ENCODE measurements around the gene ANKRD49.

The ANKRD49 gene, protein sequence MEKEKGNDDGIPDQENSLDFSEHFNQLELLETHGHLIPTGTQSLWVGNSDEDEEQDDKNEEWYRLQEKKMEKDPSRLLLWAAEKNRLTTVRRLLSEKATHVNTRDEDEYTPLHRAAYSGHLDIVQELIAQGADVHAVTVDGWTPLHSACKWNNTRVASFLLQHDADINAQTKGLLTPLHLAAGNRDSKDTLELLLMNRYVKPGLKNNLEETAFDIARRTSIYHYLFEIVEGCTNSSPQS

DNA sequence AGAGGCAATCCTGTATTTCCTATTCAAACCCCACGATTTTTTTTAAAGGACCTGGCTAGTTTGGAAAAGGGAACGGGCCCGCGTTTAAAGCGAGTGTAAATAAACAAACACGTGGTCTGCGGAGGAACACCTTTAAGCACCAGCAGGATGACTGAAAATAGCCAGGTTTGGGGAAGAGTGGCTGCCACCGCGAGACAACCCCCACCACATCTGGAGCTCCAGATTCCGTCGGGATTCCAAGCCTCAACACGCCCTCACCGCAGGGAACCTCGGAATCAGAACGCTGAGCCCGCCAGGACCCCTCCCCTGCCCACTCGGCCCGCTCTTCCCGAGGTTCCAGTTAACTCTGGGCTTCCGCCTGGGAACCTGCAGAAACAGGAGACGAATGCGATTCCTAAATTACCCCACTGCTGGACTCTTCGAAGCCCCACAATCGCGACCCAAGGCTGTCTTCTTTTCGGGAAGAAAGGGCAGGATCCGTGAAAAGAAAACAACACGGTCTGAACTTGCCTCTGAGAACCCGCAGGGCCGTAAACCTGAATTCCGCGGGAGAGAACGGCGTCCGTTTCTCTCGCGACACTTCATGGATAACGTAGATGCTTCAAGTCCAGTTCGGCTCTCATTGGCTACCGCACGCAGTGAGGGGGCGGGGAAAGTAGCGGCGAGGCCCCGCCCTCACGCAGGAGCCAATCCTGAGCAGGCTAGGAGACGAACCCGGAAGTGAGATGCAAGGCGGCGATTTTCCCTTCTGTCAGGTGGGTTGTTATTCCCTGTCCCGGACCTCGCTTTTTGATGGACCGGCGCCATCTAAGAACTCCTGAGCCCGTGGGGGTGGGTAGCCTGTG, at the start of gene ANKRD49, which contains the start of gene MRE11:
ANKRD49 (plus strand) TSS at position 704 of the 845 bp plus-strand sequence. CDS start 2,710 bp downstream, outside the sequence.
MRE11 (minus strand) TSS at position 564 of the 845 bp plus-strand sequence. CDS start 1,043 bp downstream, outside the sequence.
- DNase-seq (ENCODE audit: low spot score) = peak; percentile 92

DNA sequence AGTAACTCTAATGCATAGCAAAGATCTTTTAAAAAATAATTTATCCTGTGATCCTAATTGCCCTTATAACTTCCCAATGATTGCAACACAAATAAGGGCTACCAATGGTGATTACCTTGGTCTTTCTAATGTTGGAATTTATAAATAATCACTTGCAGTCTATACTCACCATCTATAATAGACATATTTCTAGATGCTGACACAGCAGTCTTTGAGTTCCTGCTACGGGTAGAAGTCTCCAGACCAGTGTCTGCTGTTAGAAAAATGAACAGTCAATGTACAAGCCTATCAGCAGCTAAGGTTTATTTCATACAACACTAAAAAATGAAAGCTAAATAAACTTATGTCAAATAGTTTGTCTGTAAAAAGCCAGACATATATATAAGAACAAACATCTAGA, 48.1 kb upstream of the ANKRD49 start:
- DNase-seq (ENCODE audit: low spot score) = no peak

DNA sequence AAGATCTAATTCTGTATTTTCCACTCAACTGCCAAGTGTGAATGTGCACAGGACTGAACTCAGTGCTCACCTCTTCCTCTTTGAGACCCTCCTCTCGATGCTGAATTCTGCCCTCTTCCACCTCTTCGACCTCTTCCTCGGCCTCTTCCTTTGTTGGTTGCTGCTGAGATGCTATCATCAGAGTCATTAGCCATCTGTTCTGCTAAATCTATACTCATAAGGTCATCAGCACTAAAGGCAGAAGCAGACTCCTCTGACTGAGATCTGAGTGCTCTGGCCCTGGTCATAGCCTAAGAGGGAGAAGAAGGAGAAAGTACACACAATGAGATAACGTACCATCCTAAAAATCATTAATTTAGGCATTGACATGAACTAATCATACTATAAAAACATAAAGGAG, 46.6 kb upstream of the ANKRD49 start:
- no peak for DNase-seq (ENCODE audit: low spot score)

GRCh38 chr11:94449029-94449428, 44.8 kb upstream of the ANKRD49 start:
- DNase-seq (ENCODE audit: low spot score) = no peak

- no peak for DNase-seq (ENCODE audit: low spot score)
Observed at GRCh38 chr11:94449437-94449836, 44.3 kb upstream of the ANKRD49 start.

- no peak for DNase-seq (ENCODE audit: low spot score)
Observed at GRCh38 chr11:94450048-94450447, 43.7 kb upstream of the ANKRD49 start.

DNA sequence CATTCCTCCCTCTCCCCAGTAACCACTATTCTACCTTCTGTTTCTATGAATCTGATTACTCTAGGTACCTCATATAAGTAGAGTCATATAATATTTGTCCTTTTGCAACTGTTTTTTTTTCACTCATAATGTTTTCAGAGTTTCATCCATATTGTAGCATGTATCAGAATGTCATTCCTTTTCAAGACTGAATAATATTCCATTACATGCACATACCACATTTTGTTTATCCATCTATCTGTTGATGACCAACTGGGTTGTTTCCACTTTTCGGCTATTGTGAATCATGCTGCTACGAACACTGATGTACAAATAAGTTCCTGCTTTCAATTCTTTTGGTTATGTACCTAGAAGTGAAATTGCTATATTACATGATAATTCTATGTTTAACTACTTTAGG, 40.8 kb upstream of the ANKRD49 start:
- DNase-seq (ENCODE audit: low spot score) = no peak

- no peak for DNase-seq (ENCODE audit: low spot score)
Observed at GRCh38 chr11:94454301-94454700, 39.5 kb upstream of the ANKRD49 start.

DNA sequence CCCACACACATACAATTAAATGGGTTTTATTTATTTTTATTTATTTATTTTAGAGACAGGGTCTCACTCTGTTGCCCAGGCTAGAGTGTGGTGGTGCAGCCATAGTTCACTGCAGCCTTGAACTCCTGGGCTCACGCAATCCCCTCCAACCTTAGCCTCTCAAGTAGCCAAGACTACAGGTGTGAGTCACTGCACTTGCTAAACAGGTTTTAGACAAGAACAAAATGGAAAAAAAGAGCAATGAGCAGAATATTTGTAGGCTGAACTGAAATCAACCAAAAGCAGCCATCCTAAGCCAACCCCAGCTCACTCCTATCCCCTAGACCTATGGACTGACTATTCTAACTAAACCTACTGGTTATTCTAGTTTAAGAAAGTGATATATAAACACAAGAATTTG, 37.9 kb upstream of the ANKRD49 start:
- no peak for DNase-seq (ENCODE audit: low spot score)

DNA sequence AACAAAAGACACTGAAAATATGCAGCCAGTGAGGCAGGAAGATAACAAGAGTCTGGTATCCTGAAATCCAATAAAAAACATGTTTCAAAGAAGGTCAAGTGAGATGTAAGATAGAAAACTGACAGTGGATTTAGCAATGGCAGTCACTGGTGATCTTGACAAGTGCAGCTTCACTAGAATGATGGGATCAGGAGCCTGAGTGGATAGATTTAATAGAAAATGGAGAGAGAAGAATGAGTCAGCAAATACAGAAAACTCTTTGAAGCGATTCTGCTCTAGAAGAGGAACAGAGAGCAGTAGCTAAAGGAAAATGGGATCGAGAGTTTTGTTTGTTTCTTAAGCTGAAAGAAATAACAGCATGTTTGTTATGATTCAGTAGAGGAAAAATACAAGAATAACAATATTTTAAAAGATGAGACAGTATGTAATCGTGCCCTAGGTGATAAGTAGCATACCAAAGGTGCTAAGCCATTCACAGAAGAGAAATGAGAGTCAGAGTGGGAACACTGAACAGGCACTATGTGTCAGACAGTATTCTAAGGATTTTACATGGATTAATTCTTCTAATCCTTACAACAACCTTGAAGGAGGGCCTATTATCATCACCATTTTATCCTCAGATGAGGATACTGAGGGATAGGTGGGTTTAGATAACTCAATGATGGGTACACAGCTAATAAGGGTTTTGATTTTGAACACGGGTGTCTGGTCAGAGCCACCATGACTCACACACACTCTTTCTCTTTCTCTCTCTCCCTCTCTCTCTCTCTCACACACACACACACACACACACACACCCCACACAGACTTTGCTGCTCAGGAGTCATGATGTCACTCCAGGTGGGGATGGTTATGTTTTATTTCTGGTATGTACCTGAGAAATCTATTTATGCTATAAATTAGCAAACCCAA, 36.4 kb upstream of the ANKRD49 start:
- DNase-seq (ENCODE audit: low spot score) = no peak

- DNase-seq (ENCODE audit: low spot score) = no peak
Observed at GRCh38 chr11:94459576-94459975, 34.2 kb upstream of the ANKRD49 start.

- DNase-seq (ENCODE audit: low spot score) = no peak
Observed at GRCh38 chr11:94469416-94469815, 24.4 kb upstream of the ANKRD49 start.

GRCh38 chr11:94472916-94473799, 20.6 kb upstream of the ANKRD49 start:
- DNase-seq (ENCODE audit: low spot score) = no peak

- DNase-seq (ENCODE audit: low spot score) = no peak
Observed at GRCh38 chr11:94477624-94478023, 16.2 kb upstream of the ANKRD49 start.

GRCh38 chr11:94481342-94481741, 12.4 kb upstream of the ANKRD49 start:
- DNase-seq (ENCODE audit: low spot score) = no peak

DNA sequence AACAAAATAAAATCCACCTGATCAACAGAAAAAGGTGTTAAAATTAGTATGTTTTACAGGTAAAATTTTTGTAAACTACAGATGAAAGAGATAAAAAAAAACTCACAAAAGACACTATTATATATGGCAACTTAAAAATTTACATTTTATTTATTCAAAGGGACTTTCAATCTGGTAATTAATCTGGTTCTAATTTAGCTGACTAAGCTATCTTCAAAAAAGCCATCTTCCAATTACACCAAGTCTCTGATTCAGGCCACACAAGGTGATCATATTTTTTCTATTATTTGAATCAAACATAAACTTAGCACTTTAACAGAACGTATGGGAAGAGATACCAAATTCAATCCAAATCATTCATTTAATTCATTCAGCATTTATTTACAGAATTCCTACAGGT, 7.7 kb upstream of the ANKRD49 start:
- DNase-seq (ENCODE audit: low spot score) = no peak

- DNase-seq (ENCODE audit: low spot score) = no peak
Observed at GRCh38 chr11:94494126-94494680, 419 bp downstream of the ANKRD49 start.

GRCh38 chr11:94500181-94500580, 6.4 kb downstream of the ANKRD49 start:
- DNase-seq (ENCODE audit: low spot score) = no peak

DNA sequence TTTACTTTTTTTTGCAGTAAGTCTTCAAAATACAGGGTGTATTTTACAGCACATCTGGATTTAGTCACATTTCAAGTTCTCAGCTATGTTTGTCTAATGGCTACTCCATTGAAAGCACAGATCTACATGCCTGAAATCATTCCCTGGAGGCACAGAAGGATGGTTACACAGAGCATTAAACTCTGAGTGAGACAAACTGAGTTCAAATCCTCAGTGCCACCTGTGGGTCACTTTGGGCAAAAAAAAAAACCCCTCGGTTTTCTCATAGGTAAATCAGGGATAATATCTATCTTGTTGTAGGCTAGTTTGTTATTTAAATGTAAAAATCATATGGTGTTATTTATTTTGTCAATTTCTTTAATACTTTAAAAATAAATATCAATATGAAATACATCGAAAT, 7.7 kb downstream of the ANKRD49 start:
- no peak for DNase-seq (ENCODE audit: low spot score)

- peak; percentile 52 for DNase-seq (ENCODE audit: low spot score)
Observed at GRCh38 chr11:94504689-94505293, 11.0 kb downstream of the ANKRD49 start.
